Activated effector memory CD4-positive, alpha-beta T cell treated with anti-CD3 and anti-CD28 coated beads, Interleukin-2, amount 50 U/mL, for 16 hours (primary cell): ENCODE results near the gene PPP1R36.
A peak's percentile ranks its signal among the peaks of the same experiment; 100 is the strongest.
"Not testable (repeated sequence)": the region's sequence is repeated elsewhere in the genome, so short reads cannot be mapped to it uniquely, and the experiment has no call there.

ENCODE experiments used
- DNase-seq: peaks from one replicate; pipeline ENCODE4 v3.0.0-alpha.2; 2020

The PPP1R36 gene

GRCh38 chr14:64522591-64523355 is 27.0 kb upstream of the PPP1R36 start:
- DNase-seq = no peak

DNA sequence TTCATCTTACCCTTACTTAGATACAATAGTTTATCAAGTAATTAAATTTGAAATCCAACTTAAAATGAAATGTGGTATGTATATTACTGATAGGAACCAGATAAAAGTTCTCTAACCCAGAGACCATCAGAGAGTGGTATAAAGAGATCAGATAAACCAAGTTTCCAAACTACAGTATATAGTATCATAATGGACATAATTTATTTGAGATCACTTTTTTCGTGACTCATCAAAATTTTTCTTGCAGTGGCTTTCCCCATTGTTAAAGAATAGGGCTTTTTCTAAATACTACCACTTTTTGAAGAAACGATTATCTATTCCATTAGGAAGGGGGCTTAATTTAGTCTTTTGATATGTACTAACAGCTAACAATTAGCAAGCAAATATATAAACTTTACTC is 24.4 kb upstream of the PPP1R36 start:
- no peak for DNase-seq

GRCh38 chr14:64531567-64531966 is 18.2 kb upstream of the PPP1R36 start:
- DNase-seq = no peak

- no peak for DNase-seq
These were observed 13.1 kb upstream of the PPP1R36 start for GRCh38 chr14:64536488-64537245.

DNA sequence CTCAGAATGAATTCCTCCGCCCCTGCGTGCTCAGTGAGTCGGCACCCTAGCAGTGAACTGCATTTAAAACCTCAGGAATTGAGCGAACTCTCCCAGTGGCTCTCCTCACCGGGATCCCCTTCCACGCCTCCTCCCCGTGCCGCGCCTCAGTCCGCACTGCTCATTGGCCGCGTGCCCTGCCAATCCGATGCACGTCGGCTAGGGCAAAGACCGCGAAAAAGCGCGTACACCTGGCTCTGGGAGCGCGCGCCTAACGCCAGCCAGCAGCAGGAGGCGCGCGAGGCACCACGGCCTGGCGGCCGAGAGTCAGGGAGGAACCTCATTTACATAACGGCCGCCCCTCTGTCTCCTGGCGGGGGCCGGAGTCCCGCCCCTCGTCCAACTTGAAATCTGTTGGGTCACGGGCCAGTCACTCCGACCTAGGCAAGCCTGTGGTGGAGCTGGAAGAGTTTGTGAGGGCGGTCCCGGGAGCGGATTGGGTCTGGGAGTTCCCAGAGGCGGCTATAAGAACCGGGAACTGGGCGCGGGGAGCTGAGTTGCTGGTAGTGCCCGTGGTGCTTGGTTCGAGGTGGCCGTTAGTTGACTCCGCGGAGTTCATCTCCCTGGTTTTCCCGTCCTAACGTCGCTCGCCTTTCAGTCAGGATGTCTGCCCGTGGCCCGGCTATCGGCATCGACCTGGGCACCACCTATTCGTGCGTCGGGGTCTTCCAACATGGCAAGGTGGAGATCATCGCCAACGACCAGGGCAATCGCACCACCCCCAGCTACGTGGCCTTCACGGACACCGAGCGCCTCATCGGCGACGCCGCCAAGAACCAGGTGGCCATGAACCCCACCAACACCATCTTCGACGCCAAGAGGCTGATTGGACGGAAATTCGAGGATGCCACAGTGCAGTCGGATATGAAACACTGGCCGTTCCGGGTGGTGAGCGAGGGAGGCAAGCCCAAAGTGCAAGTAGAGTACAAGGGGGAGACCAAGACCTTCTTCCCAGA is 9.3 kb upstream of the PPP1R36 start, which contains the start of gene HSPA2:
Gene HSPA2 (plus strand): TSS at position 534 of the 995 bp plus-strand sequence. CDS start 109 bp downstream, at position 643.
- DNase-seq = peak; percentile 98

- peak; percentile 66 for DNase-seq
These were observed 8.3 kb upstream of the PPP1R36 start for GRCh38 chr14:64541261-64541971.

- peak; percentile 65 for DNase-seq
These were observed 7.6 kb upstream of the PPP1R36 start for GRCh38 chr14:64541972-64542835.

DNA sequence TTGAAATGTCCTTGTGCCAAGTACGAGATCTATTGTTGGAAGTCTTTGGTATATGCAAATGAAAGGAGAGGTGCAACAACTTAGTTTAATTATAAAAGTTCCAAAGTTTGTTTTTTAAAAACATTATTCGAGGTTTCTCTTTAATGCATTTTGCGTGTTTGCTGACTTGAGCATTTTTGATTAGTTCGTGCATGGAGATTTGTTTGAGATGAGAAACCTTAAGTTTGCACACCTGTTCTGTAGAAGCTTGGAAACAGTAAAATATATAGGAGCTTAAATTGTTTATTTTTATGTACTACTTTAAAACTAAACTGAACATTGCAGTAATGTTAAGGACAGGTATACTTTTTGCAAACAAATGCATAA is 6.9 kb upstream of the PPP1R36 start:
- DNase-seq = no peak

- no peak for DNase-seq
These were observed 5.0 kb upstream of the PPP1R36 start for GRCh38 chr14:64544607-64545312.

DNA sequence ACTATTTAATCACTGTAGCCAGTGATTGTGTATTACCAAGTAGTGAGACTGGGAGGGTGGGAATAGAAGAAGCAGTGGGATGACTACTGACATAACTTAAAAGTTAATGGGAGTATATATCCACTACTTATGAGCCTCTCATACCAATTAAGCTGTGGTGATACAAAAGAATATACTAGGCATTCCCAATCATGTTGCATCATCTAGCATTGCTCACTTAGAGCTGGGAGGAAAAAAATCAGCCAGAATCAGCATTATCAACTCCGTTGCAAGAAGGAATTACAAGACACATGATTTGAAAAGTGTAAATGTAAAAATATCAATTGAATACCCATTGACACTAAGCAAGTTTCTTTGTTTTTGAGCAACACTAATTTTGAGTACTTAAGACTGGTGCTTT is 745 bp upstream of the PPP1R36 start:
- no peak for DNase-seq

- no peak for DNase-seq
These were observed 1.0 kb downstream of the PPP1R36 start for GRCh38 chr14:64550621-64551333.

- no peak for DNase-seq
These were observed 4.8 kb downstream of the PPP1R36 start for GRCh38 chr14:64554556-64554955.

DNA sequence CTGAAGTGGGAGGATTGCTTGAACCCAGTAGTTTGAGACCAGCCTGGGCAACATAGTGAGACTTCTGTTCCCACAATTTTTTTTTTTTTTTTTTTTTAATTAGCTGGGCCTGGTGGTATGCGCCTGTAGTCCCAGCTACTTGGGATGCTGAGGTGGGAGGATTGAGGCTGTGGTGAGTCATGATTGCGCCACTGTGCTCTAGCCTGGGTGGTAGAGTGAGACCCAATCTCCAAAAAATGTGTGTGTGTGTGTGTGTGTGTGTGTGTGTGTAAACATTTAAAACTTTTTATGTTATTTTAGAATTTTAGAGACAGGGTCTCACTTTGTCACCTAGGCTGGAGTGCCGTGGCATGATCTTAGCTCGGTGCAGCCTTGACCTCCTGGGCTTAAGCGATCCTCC is 6.8 kb downstream of the PPP1R36 start:
- no peak for DNase-seq

GRCh38 chr14:64558216-64558615 is 8.5 kb downstream of the PPP1R36 start:
- DNase-seq = not testable (repeated sequence)

DNA sequence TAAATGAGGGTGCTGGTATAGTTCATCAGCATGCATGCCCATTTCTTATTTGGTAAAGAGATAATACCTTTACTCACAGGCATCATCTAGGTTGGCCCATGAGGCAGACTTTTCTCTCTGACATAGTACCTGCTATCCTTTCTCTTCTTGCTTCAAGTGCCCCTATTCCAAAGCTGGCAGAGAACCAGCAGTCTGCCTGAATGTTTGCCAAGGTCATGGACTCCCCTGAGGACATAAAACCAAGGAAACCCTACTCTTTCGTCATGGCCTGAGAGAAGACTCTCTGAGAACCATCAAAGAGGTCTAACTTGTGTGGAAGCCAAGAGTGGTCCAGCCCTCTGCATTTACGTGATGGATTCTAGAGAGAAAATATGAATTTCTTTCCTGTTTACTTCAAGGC is 11.9 kb downstream of the PPP1R36 start:
- DNase-seq = no peak

GRCh38 chr14:64562436-64562835 is 12.7 kb downstream of the PPP1R36 start:
- DNase-seq = no peak

- no peak for DNase-seq
These were observed 13.9 kb downstream of the PPP1R36 start for GRCh38 chr14:64563696-64564095.

DNA sequence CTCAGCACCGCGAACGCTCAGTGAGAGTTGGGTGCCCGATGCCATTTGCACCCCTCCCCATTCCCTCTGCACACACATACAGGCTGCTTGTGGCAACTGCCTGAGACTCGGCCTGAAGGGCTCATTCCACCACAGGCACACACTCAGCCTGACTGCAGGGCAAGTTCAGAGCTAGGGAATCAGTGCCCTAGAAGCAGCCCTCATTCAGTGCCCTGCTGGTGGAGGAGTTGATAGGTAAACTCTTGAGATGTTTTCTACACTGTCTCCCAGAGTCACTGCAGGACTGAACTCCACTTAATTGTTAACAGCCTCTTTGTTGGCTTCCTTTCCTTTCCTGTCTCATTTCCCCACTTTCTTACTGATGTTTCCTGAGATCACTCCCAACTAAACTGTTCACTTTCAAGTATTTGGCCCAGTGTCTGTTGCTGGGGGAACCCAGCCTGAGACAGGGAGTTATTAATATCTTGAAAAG is 16.9 kb downstream of the PPP1R36 start:
- no peak for DNase-seq

DNA sequence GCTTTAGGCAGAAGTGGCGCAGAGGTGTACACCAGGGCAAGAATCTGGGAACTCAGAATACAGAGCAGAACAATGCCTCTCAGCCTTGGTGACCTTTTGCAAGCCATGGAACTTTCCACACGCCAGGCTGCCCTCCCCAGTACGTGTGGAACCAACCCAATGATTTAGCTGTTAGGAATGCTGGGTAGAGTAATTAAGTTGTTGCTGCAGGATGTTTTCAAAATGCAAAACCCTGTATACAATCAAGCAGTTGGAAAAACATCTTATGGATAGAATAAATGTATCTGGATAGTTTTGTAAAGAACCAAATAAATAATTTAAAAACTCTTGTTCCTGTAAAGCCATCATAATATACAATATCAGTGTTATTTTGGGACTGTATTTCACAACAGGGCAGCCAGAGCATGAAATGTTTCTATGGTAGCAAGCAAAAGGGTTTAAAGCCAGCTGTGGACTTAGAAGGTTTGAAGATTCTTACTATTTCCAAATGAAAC is 19.4 kb downstream of the PPP1R36 start:
- no peak for DNase-seq

DNA sequence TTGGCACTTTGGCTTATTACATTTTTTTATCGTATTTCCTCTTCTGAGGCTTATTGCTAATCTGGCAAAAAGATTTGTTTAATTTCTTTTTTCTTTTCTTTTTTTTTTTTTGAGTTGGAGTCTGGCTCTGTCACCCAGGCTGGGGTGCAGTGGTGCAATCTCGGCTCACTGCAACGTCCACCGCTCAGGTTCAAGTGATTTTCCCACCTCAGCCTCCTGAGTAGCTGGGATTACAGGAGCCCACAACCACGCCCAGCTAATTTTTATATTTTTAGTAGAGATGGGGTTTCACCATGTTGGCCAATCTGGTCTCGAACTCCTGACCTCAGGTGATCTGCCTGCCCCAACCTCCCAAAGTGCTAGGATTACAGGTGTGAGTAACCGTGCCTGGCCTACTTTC is 19.9 kb downstream of the PPP1R36 start:
- DNase-seq = not testable (repeated sequence)
